ENCODE data around the gene CPEB3. TPM values are rescaled to one million over a fixed set of nuclear protein-coding genes. Genes with fewer than 3 reads are reported as not detected.

The CPEB3 gene
- total RNA-seq, 1 experiment from 2014 or later, result 2.4 TPM

- Histone ChIP-seq H3K27ac (ENCODE audit: low read length) (no peak overlapping the region), H3K36me3 (ENCODE audit: control insufficient read depth, insufficient read depth, low read length) (peaks cover 4% of the 10 kb centered on the region; the same call in 1 of the 2 replicates), H3K27me3 (ENCODE audit: control insufficient read depth, insufficient read depth, low read length) (no peaks in the 10 kb centered on the region), H3K9me3 (ENCODE audit: control insufficient read depth, insufficient read depth, low read depth, low read length) (no peaks in the 10 kb centered on the region), H3K4me1 (ENCODE audit: control insufficient read depth, insufficient read depth, low read length) (peaks cover 3% of the 10 kb centered on the region; the same call in 1 of the 2 replicates), H3K4me3 (ENCODE audit: low read depth in 2 of 2, low read length in 2 of 2) (no peak overlapping the region)
- DNase-seq (ENCODE audit: low read depth, low spot score) (no peak), ATAC-seq (no peak)
- intact Hi-C loops (cut with micrococcal nuclease; ENCODE audit: unreplicated experiment), result no loop called here
- no TSS peak for BruUV-seq (replicated peaks)
- TF ChIP-seq SIN3A (IDR thresholded peaks at IDR 0.05; ENCODE audit: borderline replicate concordance, insufficient read depth, low read depth, low read length), result no peak
- no peak for TF ChIP-seq TCF7L2 (IDR thresholded peaks at IDR 0.05; ENCODE audit: low read depth, low read length)
- no peak for TF ChIP-seq POLR2AphosphoS5 (IDR thresholded peaks at IDR 0.05; ENCODE audit: low read depth, low read length)
- no peak for TF ChIP-seq REST (IDR thresholded peaks at IDR 0.05; ENCODE audit: insufficient read depth in 1 of 2, low read depth in 2 of 2, low read length in 1 of 2)
- 0 out of 2 replicates have a peak, but pooled peaks have one; percentile 3 for TF ChIP-seq CTCF (IDR thresholded peaks at IDR 0.05)
- in situ Hi-C loops (cut with HindIII; ENCODE audit: low pct_unique_long_range_greater_than_20kb, low sequenced_read_pairs), result no loop called here
- ChIA-PET CTCF (interaction anchor here (0.6 kb wide), 1 partner anchor 8 kb away, joined by 3 read pairs; no protein-coding TSS in a partner anchor), POLR2A (no interaction called here)
Observed at GRCh38 chr10:92009445-92009844, 281.4 kb downstream of the CPEB3 start.

- Histone ChIP-seq H3K4me3 (ENCODE audit: low read depth in 2 of 2, low read length in 2 of 2) (no peak overlapping the region), H3K4me1 (ENCODE audit: control insufficient read depth, insufficient read depth, low read length) (no peaks in the 10 kb centered on the region), H3K36me3 (ENCODE audit: control insufficient read depth, insufficient read depth, low read length) (peaks cover 4% of the 10 kb centered on the region; the same call in 1 of the 2 replicates), H3K27ac (ENCODE audit: low read length) (no peak overlapping the region), H3K27me3 (ENCODE audit: control insufficient read depth, insufficient read depth, low read length) (no peaks in the 10 kb centered on the region), H3K9me3 (ENCODE audit: control insufficient read depth, insufficient read depth, low read depth, low read length) (no peaks in the 10 kb centered on the region)
- intact Hi-C loops (cut with micrococcal nuclease; ENCODE audit: unreplicated experiment), result no loop called here
- in situ Hi-C loops (cut with HindIII; ENCODE audit: low pct_unique_long_range_greater_than_20kb, low sequenced_read_pairs), result no loop called here
- no peak for TF ChIP-seq POLR2AphosphoS5 (IDR thresholded peaks at IDR 0.05; ENCODE audit: low read depth, low read length)
- TF ChIP-seq REST (IDR thresholded peaks at IDR 0.05; ENCODE audit: insufficient read depth in 1 of 2, low read depth in 2 of 2, low read length in 1 of 2), result no peak
- TF ChIP-seq CTCF (IDR thresholded peaks at IDR 0.05), result no peak
- TF ChIP-seq SIN3A (IDR thresholded peaks at IDR 0.05; ENCODE audit: borderline replicate concordance, insufficient read depth, low read depth, low read length), result no peak
- TF ChIP-seq TCF7L2 (IDR thresholded peaks at IDR 0.05; ENCODE audit: low read depth, low read length), result no peak
- no peak for ATAC-seq
- ChIA-PET CTCF (no interaction called here), POLR2A (no interaction called here)
- no TSS peak for BruUV-seq (replicated peaks)
- DNase-seq (ENCODE audit: low read depth, low spot score), result no peak
Observed at GRCh38 chr10:92005978-92006377, 284.9 kb downstream of the CPEB3 start.
